Osteoblast (primary cell): ENCODE measurements around the gene SAXO1. TPM values are rescaled to one million over a fixed set of nuclear protein-coding genes. Genes with fewer than 3 reads are reported as not detected.

Experiments used
- DNase-seq: peaks from one replicate; pipeline ENCODE4 v3.0.0; 2011; ENCODE audit warnings: low spot score, mixed read lengths; ENCODE audit not compliant: insufficient read length; ENCODE audit errors: missing footprints
- H2AFZ ChIP-seq: 2 replicates; pipeline ENCODE4 v1.6.0; 2011; ENCODE audit warnings: mild to moderate bottlenecking, low read length
- H3K27ac ChIP-seq: 2 replicates; pipeline ENCODE4 v1.5.1; 2011; ENCODE audit warnings: mild to moderate bottlenecking, low read depth, low read length, moderate library complexity
- H3K27me3 ChIP-seq: 2 replicates; pipeline ENCODE4 v1.6.0; 2012; ENCODE audit warnings: mild to moderate bottlenecking, control low read depth, inconsistent platforms, low read length, moderate library complexity; ENCODE audit not compliant: insufficient read depth
- H3K36me3 ChIP-seq: 2 replicates; pipeline ENCODE4 v1.5.1; 2011; ENCODE audit warnings: mild to moderate bottlenecking, low read length, control low read depth, moderate library complexity; ENCODE audit not compliant: insufficient read depth
- H3K4me1 ChIP-seq: 2 replicates; pipeline ENCODE4 v1.5.1; 2011; ENCODE audit warnings: mild to moderate bottlenecking, low read length, control low read depth, moderate library complexity; ENCODE audit not compliant: insufficient read depth
- H3K4me2 ChIP-seq: 2 replicates; pipeline ENCODE4 v1.6.0; 2011; ENCODE audit warnings: mild to moderate bottlenecking, low read length; ENCODE audit not compliant: insufficient read depth
- H3K4me3 ChIP-seq: fragments of 200-600 bp; sonication (generic); 3 replicates; pipeline ENCODE4 v1.5.1; 2012; ENCODE audit warnings: mild to moderate bottlenecking, low read length, inconsistent platforms; ENCODE audit not compliant: insufficient read depth
- H3K79me2 ChIP-seq: 2 replicates; pipeline ENCODE4 v1.6.0; 2012; ENCODE audit warnings: mild to moderate bottlenecking, low read length, control low read depth, inconsistent platforms; ENCODE audit not compliant: insufficient read depth
- H3K9me3 ChIP-seq: 2 replicates; pipeline ENCODE4 v1.5.1; 2011; ENCODE audit warnings: low read depth, low read length, control low read depth
- H4K20me1 ChIP-seq: 2 replicates; pipeline ENCODE4 v1.6.0; 2012; ENCODE audit warnings: mild to moderate bottlenecking, low read length, control low read depth; ENCODE audit not compliant: insufficient read depth
- CTCF ChIP-seq: IDR thresholded peaks from 2 replicates; pipeline ENCODE4 v1.5.1; 2011; ENCODE audit warnings: mild to moderate bottlenecking, low read depth, low read length, moderate library complexity; ENCODE audit errors: extremely low read depth
- total RNA-seq: library from RNA; depleted of rRNA; stranded (reverse); fragments of >200 nt; gene quantifications from 2 replicates; pipeline ENCODE4 v1.2.3, GENCODE V29; 2012

SAXO1 gene
- under 0.01 TPM in 2 replicates for total RNA-seq

GRCh38 chr9:19033015-19033414, at the start of gene SAXO1:
Gene SAXO1, minus strand, starts transcription at chr9:19033209. Its CDS starts 301 bp downstream, at chr9:19032908.
- no peak for TF ChIP-seq CTCF
- no peak within 1 kb of the TSS for H3K4me2 ChIP-seq
- peaks cover 5% of the 10 kb centered on the region for H3K4me1 ChIP-seq
- H3K27me3 ChIP-seq: no peaks in the 10 kb centered on the region
- no peaks in the 10 kb centered on the region for H3K9me3 ChIP-seq
- H3K4me3 ChIP-seq: no peak within 1 kb of the TSS
- no peaks in the 10 kb centered on the region for H3K79me2 ChIP-seq
- H4K20me1 ChIP-seq: no peaks in the 10 kb centered on the region
- H3K27ac ChIP-seq: no peak within 1 kb of the TSS
- H3K36me3 ChIP-seq: no peaks in the 10 kb centered on the region
- H2AFZ ChIP-seq: no peak within 1 kb of the TSS
- no peak for DNase-seq

DNA sequence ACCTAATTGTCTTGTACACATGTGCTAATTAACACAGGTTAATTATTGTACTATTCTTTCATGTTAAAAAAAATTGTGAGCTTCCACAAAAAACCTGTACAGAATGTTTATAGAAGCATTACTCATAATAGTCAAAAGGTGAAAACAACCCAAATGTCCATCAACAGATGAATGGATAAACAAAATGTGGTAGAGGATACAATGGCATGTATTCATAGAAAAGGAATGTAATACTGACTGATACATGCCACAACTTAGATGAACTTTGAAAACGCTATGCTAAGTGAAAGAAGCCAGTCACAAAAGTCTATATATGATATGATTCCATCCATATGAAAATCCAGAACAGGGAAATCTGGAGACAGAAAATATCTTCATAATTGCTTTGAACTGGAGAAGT, 41.8 kb upstream of the SAXO1 start:
- no peak for DNase-seq
- Histone ChIP-seq H2AFZ (no peak overlapping the region), H3K4me3 (no peak overlapping the region), H3K9me3 (no peaks in the 10 kb centered on the region), H3K79me2 (no peaks in the 10 kb centered on the region), H4K20me1 (no peaks in the 10 kb centered on the region), H3K4me1 (no peaks in the 10 kb centered on the region), H3K27me3 (no peaks in the 10 kb centered on the region), H3K36me3 (peaks cover 35% of the 10 kb centered on the region), H3K4me2 (no peak overlapping the region), H3K27ac (no peak overlapping the region)
- no peak for TF ChIP-seq CTCF

GRCh38 chr9:19074229-19074628, 41.2 kb upstream of the SAXO1 start:
- no peak for TF ChIP-seq CTCF
- Histone ChIP-seq H3K4me2 (no peak overlapping the region), H3K4me3 (no peak overlapping the region), H2AFZ (no peak overlapping the region), H3K9me3 (no peaks in the 10 kb centered on the region), H3K4me1 (no peaks in the 10 kb centered on the region), H3K27ac (no peak overlapping the region), H3K36me3 (peaks cover 41% of the 10 kb centered on the region), H4K20me1 (no peaks in the 10 kb centered on the region), H3K79me2 (no peaks in the 10 kb centered on the region), H3K27me3 (no peaks in the 10 kb centered on the region)
- no peak for DNase-seq

DNA sequence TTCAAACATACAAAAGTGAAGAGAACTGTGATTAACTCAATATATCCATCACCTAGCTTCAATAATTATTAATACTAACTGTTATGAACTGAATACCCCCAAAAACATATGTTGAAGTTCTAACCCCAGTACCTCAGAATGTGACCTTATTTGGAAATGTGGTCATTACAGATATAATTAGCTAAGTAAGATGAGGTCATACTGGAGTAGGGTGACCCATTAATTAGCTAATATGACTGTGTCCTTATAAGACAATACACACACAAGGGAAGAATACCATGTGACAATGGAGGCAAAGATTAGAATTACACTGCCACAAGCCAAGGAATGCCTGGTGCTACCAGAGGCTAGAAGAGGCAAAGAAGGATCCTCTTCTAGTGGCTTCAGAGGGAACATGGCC, 24.0 kb upstream of the SAXO1 start:
- no peaks in the 10 kb centered on the region for H3K27me3 ChIP-seq
- no peaks in the 10 kb centered on the region for H3K4me1 ChIP-seq
- H3K9me3 ChIP-seq: no peaks in the 10 kb centered on the region
- peaks cover 40% of the 10 kb centered on the region for H3K36me3 ChIP-seq
- H4K20me1 ChIP-seq: no peaks in the 10 kb centered on the region
- DNase-seq: no peak
- H3K79me2 ChIP-seq: peaks cover 5% of the 10 kb centered on the region
- no peak overlapping the region for H3K27ac ChIP-seq
- no peak overlapping the region for H3K4me2 ChIP-seq
- H3K4me3 ChIP-seq: no peak overlapping the region
- TF ChIP-seq CTCF: no peak
- H2AFZ ChIP-seq: no peak overlapping the region
